DMS153 treated with DMSO at 0.1 percent for 48 hours (cell line): ENCODE measurements around the gene TBCD.
"Not testable (repeated sequence)": the region's sequence is repeated elsewhere in the genome, so short reads cannot be mapped to it uniquely, and the experiment has no call there.

Experiments
- DNase-seq: peaks from one replicate; lab custom pipeline; 2025; ENCODE audit not compliant: unreplicated experiment; lab: John Stamatoyannopoulos, UW

Gene TBCD

DNA sequence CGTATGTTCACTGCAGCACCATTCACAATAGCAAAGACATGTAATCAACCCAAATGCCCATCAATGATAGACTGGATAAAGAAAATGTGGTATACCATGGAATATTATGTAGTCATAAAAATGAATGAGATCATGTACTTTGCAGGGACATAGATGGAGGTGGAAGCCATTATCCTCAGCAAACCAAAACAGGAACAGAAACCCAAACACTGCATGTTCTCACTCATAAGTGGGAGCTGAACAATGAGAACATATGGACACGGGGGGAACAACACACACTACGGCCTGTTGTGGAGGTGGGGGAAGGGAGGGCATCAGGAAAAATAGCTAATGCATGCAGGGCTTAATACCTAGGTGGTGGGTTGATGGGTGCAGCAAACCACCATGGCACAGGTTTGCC is 237.2 kb downstream of the TBCD start:
- DNase-seq = not testable (repeated sequence)

GRCh38 chr17:82989881-82990280 is 238.0 kb downstream of the TBCD start:
- no peak for DNase-seq

GRCh38 chr17:82993005-82993404 is 241.1 kb downstream of the TBCD start:
- DNase-seq = no peak
